SHP77 (cell line): ENCODE results near the gene NFKBIL1.
A peak's percentile ranks its signal among the peaks of the same experiment; 100 is the strongest.
"Not testable (repeated sequence)": the region's sequence is repeated elsewhere in the genome, so short reads cannot be mapped to it uniquely, and the experiment has no call there.

Source experiments
- DNase-seq, 2 experiments: peaks; one replicate each; lab custom pipeline; 2025; lab: John Stamatoyannopoulos, UW

NFKBIL1 gene

GRCh38 chr6:31546958-31547726, at the start of gene NFKBIL1:
TSS of gene NFKBIL1 (plus strand) at chr6:31547608. CDS start at chr6:31547695, 87 bp downstream.
- peak; percentile 93 to 96 for DNase-seq

- no peak for DNase-seq
Measured at GRCh38 chr6:31498748-31499147, 48.7 kb upstream of the NFKBIL1 start.

DNA sequence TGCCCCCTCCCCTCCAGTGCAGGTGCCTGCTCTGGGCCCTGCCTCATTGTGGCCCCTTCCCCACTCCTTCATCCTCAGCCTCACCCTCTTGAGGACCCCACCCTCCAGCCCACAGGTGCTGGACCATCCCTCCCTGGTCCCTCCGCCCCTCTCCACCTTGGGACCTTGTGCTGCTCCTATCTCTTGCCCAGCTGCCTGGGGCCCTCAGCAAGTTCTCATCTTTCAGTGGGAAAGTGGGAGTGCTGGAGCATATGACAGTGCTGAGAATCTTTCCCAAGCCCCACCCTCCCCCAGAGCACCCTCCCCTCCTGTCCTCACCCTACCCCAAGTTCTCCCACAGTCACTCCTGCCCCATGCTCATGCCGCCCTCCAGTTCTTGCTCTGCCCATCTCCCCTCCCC, 47.8 kb upstream of the NFKBIL1 start:
- not testable (repeated sequence) for DNase-seq

DNA sequence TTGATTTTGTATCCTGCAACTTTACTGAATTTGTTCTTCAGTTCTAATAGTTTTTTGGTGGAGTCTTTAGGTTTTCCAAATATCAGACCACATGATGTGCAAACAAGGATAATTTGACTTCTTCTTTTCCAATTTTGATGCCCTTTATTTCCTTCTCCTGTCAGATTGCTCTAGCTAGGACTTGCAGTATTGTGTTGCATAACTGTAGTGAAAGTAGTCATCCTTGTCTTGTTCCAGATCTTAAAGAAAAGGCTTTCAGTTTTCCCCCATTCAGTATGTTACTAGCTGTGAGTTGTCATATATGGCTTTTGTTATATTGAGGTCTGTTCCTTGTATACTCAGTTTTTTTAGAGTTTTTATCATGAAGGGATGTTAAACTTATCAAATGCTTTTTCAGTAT, 44.8 kb upstream of the NFKBIL1 start:
- no peak for DNase-seq

DNA sequence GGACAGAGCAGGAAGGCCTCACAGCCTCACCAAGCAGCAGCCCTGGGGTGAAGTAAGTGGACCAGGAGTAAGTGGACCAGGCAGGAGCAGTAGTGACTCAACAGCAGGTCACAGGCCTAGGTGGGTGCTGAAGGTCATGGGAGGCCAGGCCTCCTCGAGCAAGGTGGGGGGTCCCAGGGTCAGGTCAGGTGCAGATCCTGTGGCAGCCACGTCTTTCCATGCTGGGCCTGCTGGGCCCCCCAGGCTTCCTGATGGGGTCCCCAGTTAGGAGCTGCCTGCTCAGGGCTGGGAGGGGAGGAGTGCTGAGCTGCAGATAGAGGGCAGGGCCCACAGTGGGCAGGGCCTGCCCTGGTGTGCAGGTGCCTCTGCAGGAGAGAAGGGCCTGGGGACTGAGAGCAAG, 38.4 kb upstream of the NFKBIL1 start:
- not testable (repeated sequence) for DNase-seq

GRCh38 chr6:31510007-31510406, 37.4 kb upstream of the NFKBIL1 start:
- DNase-seq, result no peak

- DNase-seq, result no peak
Measured at GRCh38 chr6:31513456-31514165, 33.8 kb upstream of the NFKBIL1 start.

DNA sequence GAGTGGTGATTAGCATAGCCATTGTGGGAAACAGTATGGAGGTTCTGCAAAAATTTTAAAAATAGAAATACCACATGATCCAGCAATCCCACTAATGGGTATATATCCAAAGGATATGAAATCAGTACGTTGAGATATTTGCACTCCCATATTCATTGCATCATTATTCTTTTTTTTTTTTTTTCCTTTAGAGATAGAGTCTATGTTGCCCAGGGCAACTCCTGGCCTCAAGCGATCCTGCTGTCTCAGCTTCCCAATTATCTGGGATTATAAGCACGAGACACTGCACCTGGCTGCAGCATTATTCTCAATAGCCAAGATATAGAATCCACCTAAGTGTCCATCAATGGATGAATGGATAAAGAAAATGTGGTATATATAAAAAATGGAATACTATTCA, 25.6 kb upstream of the NFKBIL1 start:
- DNase-seq, result no peak

DNA sequence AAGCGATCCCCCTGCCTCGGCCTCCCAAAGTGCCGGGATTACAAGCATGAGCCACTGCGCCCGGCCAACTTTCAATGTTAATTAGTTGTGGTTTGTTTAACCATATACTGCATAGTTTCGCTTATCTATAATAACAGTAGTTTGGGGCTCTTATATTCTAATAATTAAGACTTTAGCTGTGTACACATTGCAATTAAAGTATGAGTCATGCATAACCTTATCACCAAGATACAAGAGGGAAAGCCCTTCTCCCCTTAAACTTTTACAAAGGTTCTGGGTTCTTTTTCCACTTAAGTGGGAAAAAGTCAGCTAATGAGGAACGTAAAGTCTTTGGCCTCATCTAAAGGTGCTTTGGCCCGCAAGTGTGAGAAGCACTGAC, 21.9 kb upstream of the NFKBIL1 start:
- no peak for DNase-seq

DNA sequence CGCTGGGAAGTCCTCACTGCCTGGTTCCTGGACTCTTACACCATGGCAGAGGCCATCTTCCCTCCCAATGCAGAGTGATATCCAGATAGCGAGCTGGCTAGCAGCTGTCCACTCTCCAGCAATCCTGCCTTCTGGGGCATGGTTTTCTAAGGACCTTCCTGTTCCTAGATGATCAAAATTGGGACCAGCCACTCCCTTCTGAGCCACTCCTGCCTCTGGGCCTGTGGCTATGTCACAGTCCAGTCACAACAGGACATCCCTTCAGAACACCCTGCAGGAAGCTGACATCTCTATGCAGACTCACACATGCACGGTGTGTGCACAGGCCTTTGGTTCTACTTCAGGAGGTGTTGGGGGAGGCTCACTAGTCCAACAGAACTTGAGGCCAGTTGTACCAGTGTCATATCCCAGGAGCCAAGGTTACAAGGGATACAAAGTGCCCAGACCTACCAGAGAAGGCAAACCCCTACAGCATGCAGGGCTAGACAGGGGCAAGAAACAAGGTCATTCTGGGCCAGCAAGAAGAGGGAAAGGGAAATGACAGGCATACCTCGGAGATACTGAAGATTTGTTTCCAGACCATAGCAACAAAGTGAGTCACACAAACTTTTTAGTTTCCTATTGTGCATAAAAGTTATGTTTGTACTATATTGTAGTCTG, 21.3 kb upstream of the NFKBIL1 start:
- no peak for DNase-seq

- no peak for DNase-seq
Measured at GRCh38 chr6:31528307-31528777, 19.1 kb upstream of the NFKBIL1 start.

- DNase-seq, result no peak
Measured at GRCh38 chr6:31528821-31529328, 18.5 kb upstream of the NFKBIL1 start, which contains the start of gene MCCD1. TSS of gene MCCD1 (plus strand) at chr6:31528962. CDS start at chr6:31529015, 53 bp downstream.

- no peak for DNase-seq
Measured at GRCh38 chr6:31529329-31530150, 17.9 kb upstream of the NFKBIL1 start.

DNA sequence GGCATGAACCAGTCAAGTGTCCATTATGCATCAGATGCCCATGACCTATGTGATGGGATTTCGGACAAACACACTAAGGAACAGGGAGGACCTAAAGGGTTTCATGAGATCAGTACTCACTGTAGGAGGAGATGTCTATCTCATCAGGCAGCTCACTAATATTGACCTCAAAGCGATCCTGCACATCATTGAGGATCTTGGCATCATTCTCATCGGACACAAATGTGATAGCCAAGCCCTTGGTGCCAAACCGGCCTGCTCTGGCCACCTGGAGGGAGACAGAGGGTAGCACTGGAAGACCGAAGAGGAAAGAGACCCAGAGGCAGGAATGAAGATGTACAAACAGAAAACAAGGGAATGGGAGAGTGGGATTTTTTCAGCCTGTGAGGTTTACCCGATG, 16.7 kb upstream of the NFKBIL1 start:
- DNase-seq, result no peak

- DNase-seq, result no peak
Measured at GRCh38 chr6:31531162-31531561, 16.2 kb upstream of the NFKBIL1 start.

DNA sequence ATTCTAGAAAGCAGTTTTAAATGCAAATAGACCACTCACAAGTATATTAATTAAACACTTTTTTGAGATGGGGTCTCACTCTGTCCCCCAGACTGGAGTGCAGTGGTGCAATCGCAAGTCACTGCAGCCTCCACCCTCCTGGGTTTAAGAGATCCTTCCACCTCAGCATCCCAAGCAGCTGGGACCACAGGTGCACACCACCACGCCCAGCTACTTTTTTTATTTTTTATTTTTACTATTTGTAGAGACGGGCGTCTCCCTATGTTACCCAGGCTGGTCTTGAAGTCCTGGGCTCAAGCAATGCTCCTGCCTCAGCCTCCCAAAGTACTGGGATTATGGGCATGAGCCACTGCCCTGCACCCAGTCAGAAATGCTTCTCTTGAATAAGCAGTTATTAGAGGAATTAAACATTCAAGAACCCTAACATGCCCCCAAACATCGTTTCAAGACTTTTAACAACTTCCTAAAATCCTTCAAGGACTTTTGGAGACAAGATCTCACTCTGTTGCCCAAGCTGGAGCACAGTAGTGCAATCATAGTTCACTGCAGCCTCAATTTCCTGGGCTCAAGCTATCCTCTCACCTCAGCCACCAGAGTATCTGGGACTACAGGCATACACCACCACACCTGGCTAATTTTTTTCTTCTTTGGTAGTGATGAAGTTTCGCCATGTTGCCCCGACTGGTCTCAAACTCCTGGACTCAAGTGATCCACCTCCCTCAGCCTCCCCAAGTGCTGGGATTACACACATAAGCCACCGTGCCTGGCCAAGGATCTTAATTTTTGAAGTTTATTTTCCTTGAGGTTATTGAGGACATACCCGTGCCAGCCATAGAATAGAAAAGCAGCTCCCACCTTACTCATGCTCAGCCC, 15.4 kb upstream of the NFKBIL1 start:
- no peak for DNase-seq

DNA sequence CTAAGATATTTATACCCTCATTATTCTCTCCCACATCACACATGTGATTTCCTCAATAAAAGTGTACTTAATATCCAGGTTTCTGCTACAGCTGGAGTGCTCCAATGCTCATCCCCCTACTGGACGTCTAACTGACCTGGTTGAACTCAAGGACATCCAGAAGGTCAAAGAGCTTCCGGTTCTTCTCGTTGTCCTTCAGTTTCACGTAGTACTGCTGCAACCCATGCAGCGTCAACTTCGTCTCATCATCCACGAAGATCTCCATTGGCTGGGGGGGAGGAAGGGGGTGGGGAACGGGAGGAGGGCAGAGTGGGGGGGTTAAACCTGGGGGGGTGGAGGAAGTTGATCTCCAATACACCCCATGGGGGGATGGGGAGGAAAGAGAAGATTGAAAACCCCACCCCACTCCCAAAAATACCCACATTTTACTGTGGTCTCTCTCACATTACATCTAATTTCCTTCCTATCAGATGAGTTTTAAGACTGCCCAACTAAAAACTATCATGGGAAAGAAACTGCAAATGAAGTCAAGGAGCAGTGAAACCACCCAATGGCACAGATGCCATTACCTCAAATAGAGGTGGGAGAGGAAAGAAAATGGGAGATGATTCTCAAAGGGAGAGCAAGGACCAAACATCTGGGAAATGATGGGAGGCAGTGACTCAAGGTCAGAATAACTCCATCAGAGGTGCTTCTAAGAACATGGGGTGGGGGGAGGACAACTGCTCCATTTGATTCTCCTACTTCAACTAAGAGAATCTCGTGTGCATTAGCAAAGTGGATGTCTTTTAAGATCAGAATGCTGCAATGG, 14.6 kb upstream of the NFKBIL1 start:
- no peak for DNase-seq

DNA sequence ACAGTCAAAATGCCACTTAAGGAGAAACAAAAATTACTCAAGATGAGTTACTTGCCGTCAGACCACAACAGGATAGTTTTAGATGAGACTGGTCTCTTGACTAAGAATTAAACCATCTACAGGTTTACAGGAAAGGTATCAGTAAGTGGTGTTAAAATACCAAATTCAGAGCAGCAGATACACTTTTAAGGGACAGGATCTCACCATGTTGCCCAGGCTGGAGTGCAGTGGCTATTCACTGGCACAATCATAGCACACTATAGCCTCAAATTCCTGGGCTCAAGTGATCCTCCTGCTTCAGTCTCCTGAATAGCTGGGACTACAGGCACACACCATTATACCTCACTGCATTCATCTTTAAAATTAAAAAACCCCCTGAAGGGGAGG, 14.0 kb upstream of the NFKBIL1 start:
- DNase-seq, result no peak

DNA sequence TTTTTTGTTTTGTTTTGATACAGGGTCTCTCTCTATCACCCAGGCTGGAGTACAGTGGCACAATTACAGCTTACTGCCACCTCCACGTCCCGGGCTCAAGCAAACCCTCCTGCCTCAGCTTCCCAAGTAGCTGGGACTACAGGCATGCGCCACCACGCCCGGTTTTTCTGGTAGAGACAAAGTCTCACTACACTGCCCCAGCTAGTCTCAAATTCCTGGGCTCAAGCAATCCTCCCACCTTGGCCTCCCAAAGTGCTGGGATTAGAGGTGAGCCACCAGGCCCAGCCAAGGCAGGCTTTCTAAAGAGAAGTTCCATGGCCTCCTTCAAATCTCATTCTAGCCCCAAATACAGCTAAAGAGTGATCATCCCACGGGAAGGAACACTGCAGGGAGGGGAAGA, 13.4 kb upstream of the NFKBIL1 start:
- no peak for DNase-seq

DNA sequence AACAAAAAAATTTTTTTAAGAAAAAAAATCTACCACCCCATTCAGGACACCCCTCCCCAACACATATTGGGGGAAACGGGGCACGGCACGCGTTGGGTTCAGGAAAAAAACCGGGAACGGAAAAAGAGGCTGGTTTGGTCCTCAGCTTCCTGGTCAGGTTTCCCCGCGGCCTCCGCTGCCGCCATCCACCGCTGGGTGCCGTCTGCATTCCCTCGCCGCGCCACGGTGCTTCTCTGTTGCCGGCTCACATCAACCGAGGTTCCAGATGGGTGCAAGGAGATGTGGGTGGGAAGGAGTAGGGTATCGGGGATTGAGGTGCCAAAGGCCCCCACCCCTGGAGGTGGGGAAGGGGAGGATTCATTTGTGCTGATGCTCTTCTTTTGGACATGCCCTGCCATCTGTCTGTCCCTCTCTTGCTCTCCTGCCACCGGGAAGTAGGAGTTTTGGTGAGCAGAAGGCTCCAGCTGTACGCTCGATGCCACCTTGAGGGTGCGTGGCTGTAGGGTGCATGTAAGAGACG, 12.8 kb upstream of the NFKBIL1 start:
- DNase-seq, result no peak
